GM12873 (cell line): Measurements from ENCODE around the gene CSRNP3.

Experiments used
- CTCF ChIP-seq: IDR thresholded peaks from 2 replicates; pipeline ENCODE4 v1.5.1; 2012; ENCODE audit warnings: low read depth, mild to moderate bottlenecking, moderate library complexity, low read length, control low read depth; ENCODE audit not compliant: insufficient read depth; ENCODE audit errors: missing control alignments

Gene CSRNP3

GRCh38 chr2:165572151-165572550, 102.7 kb downstream of the CSRNP3 start:
- no peak for TF ChIP-seq CTCF

- no peak for TF ChIP-seq CTCF
Measured at GRCh38 chr2:165573534-165574461, 104.3 kb downstream of the CSRNP3 start.

GRCh38 chr2:165575044-165575615, 105.6 kb downstream of the CSRNP3 start:
- TF ChIP-seq CTCF = no peak

- TF ChIP-seq CTCF = no peak
Measured at GRCh38 chr2:165576409-165577154, 107.1 kb downstream of the CSRNP3 start.

- no peak for TF ChIP-seq CTCF
Measured at GRCh38 chr2:165582409-165582808, 112.9 kb downstream of the CSRNP3 start.

GRCh38 chr2:165582863-165583506, 113.5 kb downstream of the CSRNP3 start:
- no peak for TF ChIP-seq CTCF

- no peak for TF ChIP-seq CTCF
Measured at GRCh38 chr2:165584126-165584654, 114.7 kb downstream of the CSRNP3 start.
